ENCODE results near the gene TBC1D14. TPM values are rescaled to one million over a fixed set of nuclear protein-coding genes. Genes with fewer than 3 reads are reported as not detected.
A peak's percentile ranks its signal among the peaks of the same experiment; 100 is the strongest.

Gene TBC1D14
- total and polyA plus RNA-seq, 2 of the 4 experiments (the other 2 are of a cell fraction), result 31.7 to 40.7 TPM

DNA sequence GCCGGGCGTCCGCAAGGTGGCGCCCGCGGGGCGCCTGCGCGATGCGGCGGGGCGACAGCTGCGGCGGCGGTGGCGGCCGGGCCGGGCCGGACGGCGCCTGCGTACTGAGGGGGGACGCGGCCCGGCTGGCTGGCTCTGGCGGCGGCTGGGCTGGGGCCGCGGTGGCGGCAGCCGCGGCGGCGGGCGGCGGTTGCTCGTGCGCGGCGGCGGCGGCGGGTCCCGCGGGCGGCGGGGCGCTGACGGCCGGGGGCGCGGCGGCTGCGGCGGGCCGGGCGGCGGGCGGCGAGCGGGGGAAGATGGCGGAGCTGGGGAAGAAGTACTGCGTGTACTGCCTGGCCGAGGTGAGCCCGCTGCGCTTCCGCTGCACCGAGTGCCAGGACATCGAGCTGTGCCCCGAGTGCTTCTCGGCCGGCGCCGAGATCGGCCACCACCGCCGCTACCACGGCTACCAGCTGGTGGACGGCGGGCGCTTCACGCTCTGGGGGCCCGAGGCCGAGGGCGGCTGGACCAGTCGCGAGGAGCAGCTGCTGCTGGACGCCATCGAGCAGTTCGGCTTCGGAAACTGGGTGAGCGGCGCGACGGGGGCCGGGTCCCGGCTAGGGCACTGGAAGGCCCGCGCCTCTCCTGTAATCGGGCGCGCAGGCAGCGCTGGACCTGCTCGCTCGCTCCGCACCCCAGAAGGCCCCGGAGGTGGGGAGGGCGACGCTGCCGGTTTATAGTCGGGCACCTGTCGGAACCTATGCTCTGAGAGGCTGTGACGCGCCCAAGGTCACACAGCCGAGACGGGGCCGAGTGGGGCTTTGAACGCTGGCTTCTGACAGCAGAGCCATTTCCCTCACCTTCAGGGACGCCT, 133.9 kb downstream of the TBC1D14 start, which contains the start of gene TADA2B:
Gene TADA2B (plus strand): TSS at position 89 of the 853 bp plus-strand sequence. CDS start 208 bp downstream, at position 297.
- Histone ChIP-seq H3K14ac (replicated peaks; ENCODE audit: low read depth, low read length) (peak within 1 kb of the TSS; percentile 91), H3K36me3 (ENCODE audit: control insufficient read depth, insufficient read depth, low read length) (no peaks in the 10 kb centered on the region), H3K18ac (ENCODE audit: low read depth, low read length) (peak within 1 kb of the TSS; percentile 4; the same call in 1 of the 2 replicates), H3K27ac (ENCODE audit: insufficient read depth, low read length) (peak within 1 kb of the TSS; percentile 74), H2BK15ac (ENCODE audit: low read depth, low read length) (no peak within 1 kb of the TSS), H2AFZ (replicated peaks; ENCODE audit: low read length, poor library complexity) (peak within 1 kb of the TSS; percentile 99), H3K9me1 (ENCODE audit: insufficient read depth, low read length) (peaks cover 20% of the 10 kb centered on the region), H2AK5ac (ENCODE audit: low read depth, low read length) (peak within 1 kb of the TSS; percentile 74), H2BK120ac (ENCODE audit: low read depth, low read length) (peak within 1 kb of the TSS; percentile 34; the same call in 1 of the 2 replicates), H3K23ac (ENCODE audit: low read depth, low read length) (peak within 1 kb of the TSS; percentile 74), H4K8ac (ENCODE audit: low read depth in 2 of 2, low read length in 2 of 2) (peak within 1 kb of the TSS; percentile 74 to 90; a peak in 3 of 4 replicates), H3K9ac (ENCODE audit: low read depth, low read length) (peak within 1 kb of the TSS; percentile 87), H3K27me3 (ENCODE audit: control insufficient read depth, insufficient read depth, low read length) (no peaks in the 10 kb centered on the region), H3K4me1 (ENCODE audit: control insufficient read depth, insufficient read depth, low read length) (peaks cover 21% of the 10 kb centered on the region), H2BK20ac (ENCODE audit: low read depth, low read length) (no peak within 1 kb of the TSS), H3K4ac (ENCODE audit: low read depth, low read length) (peak within 1 kb of the TSS; percentile 88), H2AK9ac (replicated peaks; ENCODE audit: low read depth, low read length, poor library complexity) (peak within 1 kb of the TSS; percentile 96), H3K9me3 (ENCODE audit: control insufficient read depth, insufficient read depth, low read length) (no peaks in the 10 kb centered on the region), H4K91ac (ENCODE audit: insufficient read depth, low read depth, low read length) (peak within 1 kb of the TSS; percentile 69; the same call in 1 of the 2 replicates), H4K20me1 (ENCODE audit: insufficient read depth, low read length) (peaks cover 47% of the 10 kb centered on the region), H4K5ac (ENCODE audit: low read depth, low read length) (peak within 1 kb of the TSS; percentile 28), H3K79me1 (ENCODE audit: low read depth in 1 of 2, low read length in 2 of 2) (peaks cover 22 to 62% of the 10 kb centered on the region in 2 experiments), H3K4me3 (ENCODE audit: insufficient read depth, low read depth, low read length) (peak within 1 kb of the TSS; percentile 79), H3K56ac (ENCODE audit: extremely low read depth, insufficient read depth, low read length) (peak within 1 kb of the TSS; percentile 25; the same call in 1 of the 2 replicates), H2BK5ac (ENCODE audit: low read depth, low read length, poor library complexity, severe bottlenecking) (peak within 1 kb of the TSS; percentile 79), H3K4me2 (ENCODE audit: low read depth, low read length) (peak within 1 kb of the TSS; percentile 99)
- in situ Hi-C loops (cut with MboI; ENCODE audit: low sequenced_read_pairs) (no loop called here), intact Hi-C loops (cut with micrococcal nuclease) (loop anchor here (5.0 kb wide), 1 partner anchor 56 kb away; no protein-coding TSS in a partner anchor), dilution Hi-C loops (cut with HindIII; ENCODE audit: low sequenced_read_pairs, unreplicated experiment) (no loop called here)
- POLR2A ChIA-PET (ENCODE audit: unreplicated experiment), result interaction anchor here (0.6 to 0.7 kb wide), 2 partner anchors 9 to 47 kb away, joined by 4 read pairs; no protein-coding TSS in a partner anchor
- peak; percentile 28 for ATAC-seq (ENCODE audit: low read depth)
- TF ChIP-seq MAZ (IDR thresholded peaks at IDR 0.05; ENCODE audit: borderline replicate concordance, low read depth, low read length), result peak; percentile 19; the same call in 1 of the 2 replicates
- no peak for TF ChIP-seq NFE2L2 (IDR thresholded peaks at IDR 0.05; ENCODE audit: low read depth, low read length)
- TF ChIP-seq MXI1 (IDR thresholded peaks at IDR 0.05; ENCODE audit: borderline replicate concordance, low read depth, low read length), result peak; percentile 22; the same call in 1 of the 2 replicates
- TF ChIP-seq RAD21 (IDR thresholded peaks at IDR 0.05; ENCODE audit: low read length), result peak; percentile 37
- 1% methylated on average over 54 of the region's 119 CpGs; no CpG with 5 or more reads in 1 of the 2 experiments for WGBS, 2 experiments (ENCODE audit: extremely low coverage in 2 of 2, insufficient read length in 1 of 2)
- no TSS peak for BruUV-seq (replicated peaks)
- peak; percentile 38 for DNase-seq
- CTCF ChIA-PET, result interaction anchor here (0.9 to 1.6 kb wide), 6 partner anchors 13 to 72 kb away, joined by 3 to 4 read pairs (median 3); partner anchors contain the start of gene GRPEL1
